H1 (cell line): Measurements from ENCODE around the gene TPD52L2. TPM values are rescaled to one million over a fixed set of nuclear protein-coding genes. Genes with fewer than 3 reads are reported as not detected.

Experiments used
- CTCF ChIA-PET: fragments of 300-600 bp; sonication (Branson Sonifier 250); formaldehyde crosslinking; loops from one replicate; lab custom pipeline; 2021; ENCODE audit not compliant: partially characterized antibody; lab: Charles Lee
- POLR2A ChIA-PET: fragments of 300-600 bp; sonication (Branson Sonifier 250); formaldehyde crosslinking; loops from one replicate; lab custom pipeline; 2021; ENCODE audit warnings: inconsistent platforms; ENCODE audit not compliant: partially characterized antibody; lab: Charles Lee
- DNase-seq, 2 experiments: peaks; one replicate each; pipeline versions ENCODE4 v3.0.0 to v3.0.0-alpha.2; 2010 to 2022; ENCODE audit warnings: low spot score in 2 of 2, low read depth in 1 of 2, mixed read lengths in 1 of 2
- FAIRE-seq: peaks from 2 replicates; lab custom pipeline; 2011; peaks lifted over from hg19 to GRCh38; lab: Jason Lieb, UNC
- H2AFZ ChIP-seq: 2 replicates; pipeline ENCODE4 v1.8.1; 2012; ENCODE audit warnings: low read length, inconsistent platforms
- H2AK5ac ChIP-seq: 2 replicates; pipeline ENCODE4 v1.6.1; 2013; ENCODE audit warnings: low read depth, low read length
- H2BK120ac ChIP-seq: replicated peaks from 2 replicates; pipeline ENCODE3; 2013; ENCODE audit warnings: low read depth, low read length, inconsistent platforms
- H2BK12ac ChIP-seq: 2 replicates; pipeline ENCODE4 v1.6.1; 2013; ENCODE audit warnings: low read depth, low read length
- H2BK15ac ChIP-seq: 2 replicates; pipeline ENCODE4 v1.6.1; 2013; ENCODE audit warnings: low read length
- H2BK20ac ChIP-seq: 2 replicates; pipeline ENCODE4 v1.6.1; 2013; ENCODE audit warnings: low read length
- H2BK5ac ChIP-seq: 2 replicates; pipeline ENCODE4 v1.6.1; 2013; ENCODE audit warnings: low read depth, low read length
- H3K14ac ChIP-seq: 2 replicates; pipeline ENCODE4 v1.6.1; 2013; ENCODE audit warnings: inconsistent platforms; ENCODE audit not compliant: insufficient read length
- H3K18ac ChIP-seq: 2 replicates; pipeline ENCODE4 v1.6.1; 2013; ENCODE audit warnings: low read length; ENCODE audit errors: extremely low read depth
- H3K23ac ChIP-seq: 2 replicates; pipeline ENCODE4 v1.6.1; 2013; ENCODE audit warnings: inconsistent platforms; ENCODE audit not compliant: insufficient read length
- H3K23me2 ChIP-seq: 2 replicates; pipeline ENCODE4 v1.6.1; 2013; ENCODE audit warnings: low read depth, low read length
- H3K27ac ChIP-seq: 2 replicates; pipeline ENCODE4 v1.6.1; 2011; ENCODE audit warnings: low read depth, low read length, inconsistent platforms
- H3K27me3 ChIP-seq, 4 experiments: replicated peaks in 1 of 4; 1 replicate in 1 of 4; 2 replicates in 3 of 4; pipeline versions ENCODE4 v1.6.1 to v1.8.1; 2011 to 2013; ENCODE audit warnings: low read length in 3 of 4, mild to moderate bottlenecking in 3 of 4, inconsistent platforms in 2 of 4, mixed read lengths in 2 of 4, moderate library complexity in 1 of 4; ENCODE audit not compliant: control insufficient read depth in 3 of 4, insufficient read depth in 3 of 4; ENCODE audit errors: extremely low read depth in 1 of 4
- H3K36me3 ChIP-seq, 4 experiments: 2 replicates each; pipeline versions ENCODE4 v1.6.1 to v1.8.1; 2011 to 2013; ENCODE audit warnings: mild to moderate bottlenecking in 4 of 4, low read length in 3 of 4, moderate library complexity in 2 of 4, control low read depth in 1 of 4, inconsistent platforms in 1 of 4; ENCODE audit not compliant: insufficient read depth in 4 of 4, control insufficient read depth in 2 of 4
- H3K4ac ChIP-seq: replicated peaks from 2 replicates; pipeline ENCODE3; 2013; ENCODE audit warnings: low read length, low read depth, mixed read lengths, inconsistent platforms; ENCODE audit not compliant: insufficient read length
- H3K4me1 ChIP-seq, 4 experiments: replicated peaks in 1 of 4; 1 replicate in 1 of 4; 2 replicates in 3 of 4; pipeline versions ENCODE4 v1.6.1 to v1.8.1; 2011 to 2013; ENCODE audit warnings: low read length in 3 of 4, inconsistent platforms in 2 of 4, mixed read lengths in 1 of 4; ENCODE audit not compliant: insufficient read depth in 4 of 4, control insufficient read depth in 3 of 4
- H3K4me2 ChIP-seq, 2 experiments: 2 replicates each; pipeline versions ENCODE4 v1.6.1 to v1.8.1; 2011 to 2013; ENCODE audit warnings: low read depth in 2 of 2, low read length in 2 of 2, control low read depth in 1 of 2, inconsistent platforms in 1 of 2, mild to moderate bottlenecking in 1 of 2; ENCODE audit not compliant: insufficient read depth in 1 of 2
- H3K4me3 ChIP-seq, 4 experiments: fragments of 200-600, 300-600 bp in 1 of 4; sonication (generic), shearing (Covaris generic), sonication (Bioruptor Twin) in 1 of 4; 2 replicates each; pipeline versions ENCODE4 v1.5.1 to v1.8.1; 2011 to 2016; ENCODE audit warnings: low read length in 4 of 4, low read depth in 3 of 4, control low read depth in 2 of 4, inconsistent platforms in 2 of 4, mild to moderate bottlenecking in 2 of 4, mixed read lengths in 1 of 4, moderate library complexity in 1 of 4; ENCODE audit not compliant: insufficient read depth in 2 of 4; ENCODE audit errors: extremely low read depth in 1 of 4
- H3K56ac ChIP-seq: replicated peaks from 2 replicates; pipeline ENCODE3; 2013; ENCODE audit warnings: low read depth, mild to moderate bottlenecking, mixed read lengths, low read length, inconsistent platforms; ENCODE audit not compliant: insufficient read length
- H3K79me1 ChIP-seq: 2 replicates; pipeline ENCODE4 v1.6.1; 2013; ENCODE audit warnings: low read depth, low read length, control low read depth
- H3K79me2 ChIP-seq, 2 experiments: 2 replicates each; pipeline versions ENCODE4 v1.6.1 to v1.8.1; 2012 to 2013; ENCODE audit warnings: low read length in 2 of 2, mild to moderate bottlenecking in 2 of 2, inconsistent platforms in 1 of 2; ENCODE audit not compliant: insufficient read depth in 2 of 2, control insufficient read depth in 1 of 2
- H3K9ac ChIP-seq, 4 experiments: replicated peaks in 1 of 4; 1 replicate in 1 of 4; 2 replicates in 3 of 4; pipeline versions ENCODE4 v1.6.1 to v1.8.1; 2011 to 2013; ENCODE audit warnings: low read depth in 3 of 4, low read length in 3 of 4, control low read depth in 2 of 4, mild to moderate bottlenecking in 2 of 4, moderate library complexity in 2 of 4, inconsistent platforms in 1 of 4; ENCODE audit errors: extremely low read depth in 1 of 4
- H3K9me3 ChIP-seq, 2 experiments: 2 replicates each; pipeline versions ENCODE4 v1.6.1 to v1.8.1; 2012 to 2013; ENCODE audit warnings: mild to moderate bottlenecking in 2 of 2, moderate library complexity in 2 of 2, control low read depth in 1 of 2, inconsistent platforms in 1 of 2, low read depth in 1 of 2, low read length in 1 of 2, mixed read lengths in 1 of 2; ENCODE audit not compliant: insufficient read depth in 2 of 2
- H4K20me1 ChIP-seq, 2 experiments: replicated peaks in 1 of 2; 2 replicates each; pipeline versions ENCODE3 to v1.8.1; 2011 to 2013; ENCODE audit warnings: inconsistent platforms in 2 of 2, low read length in 2 of 2, mild to moderate bottlenecking in 1 of 2; ENCODE audit not compliant: insufficient read depth in 2 of 2, control insufficient read depth in 1 of 2
- H4K5ac ChIP-seq: 2 replicates; pipeline ENCODE4 v1.6.1; 2013; ENCODE audit warnings: low read length, low read depth, mixed read lengths, inconsistent platforms; ENCODE audit not compliant: insufficient read length
- H4K8ac ChIP-seq: 2 replicates; pipeline ENCODE4 v1.8.0; 2013; ENCODE audit warnings: mild to moderate bottlenecking, moderate library complexity, low read length, inconsistent platforms; ENCODE audit not compliant: insufficient read depth; ENCODE audit errors: extremely low read depth
- H4K91ac ChIP-seq: replicated peaks from 2 replicates; pipeline ENCODE3; 2013; ENCODE audit warnings: low read length, mixed read lengths, inconsistent platforms; ENCODE audit not compliant: insufficient read length
- ASH2L ChIP-seq: fragments of 200-600, 300-600 bp; sonication (generic); IDR thresholded peaks from one replicate; pipeline ENCODE4 v1.7.1; 2017; ENCODE audit warnings: low read length
- WGBS, 2 experiments: shearing (Covaris generic) in 1 of 2; methylation state at CpG; one replicate each; pipeline versions ENCODE4 v1.1.6 to v1.1.7; 2013 to 2015; ENCODE audit warnings: low lambda C conversion rate in 2 of 2, mixed read lengths in 2 of 2, inconsistent platforms in 1 of 2, low coverage in 1 of 2, missing lambda C conversion rate in 1 of 2; ENCODE audit not compliant: insufficient replicate concordance in 2 of 2, insufficient coverage in 1 of 2, insufficient read length in 1 of 2; ENCODE audit errors: extremely low coverage in 1 of 2, missing lambda C conversion rate in 1 of 2; 5-methylcytosine and 5-hydroxymethylcytosine counted together
- polyA plus RNA-seq, 7 experiments: library from polyadenylated mRNA; depleted of rRNA in 3 of 7; stranded (reverse) in 5 of 7; unstranded in 2 of 7; fragments of >200 nt in 5 of 7; fragments of 200-250 nt in 2 of 7; gene quantifications; 1 replicate in 5 of 7; 2 replicates in 1 of 7; 4 replicates in 1 of 7; pipeline versions ENCODE4 v1.2.1 to v1.2.3, GENCODE V29; 2011 to 2013; ENCODE audit warnings: missing spikeins in 2 of 7, mixed read lengths in 2 of 7
- total RNA-seq: library from RNA; stranded (reverse); fragmentation: NEBNext Ultra II Directional; extraction: Animal tissue kit (Norgen Biotek cat#: 25700); gene quantifications from 2 replicates; pipeline ENCODE4 v1.2.1, GENCODE V29; 2021

TPD52L2 gene
- total and polyA plus RNA-seq, 2 of the 8 experiments (the other 6 are each of a cell fraction or from before 2014, with no cell fraction given), result 77.1 to 80.2 TPM

DNA sequence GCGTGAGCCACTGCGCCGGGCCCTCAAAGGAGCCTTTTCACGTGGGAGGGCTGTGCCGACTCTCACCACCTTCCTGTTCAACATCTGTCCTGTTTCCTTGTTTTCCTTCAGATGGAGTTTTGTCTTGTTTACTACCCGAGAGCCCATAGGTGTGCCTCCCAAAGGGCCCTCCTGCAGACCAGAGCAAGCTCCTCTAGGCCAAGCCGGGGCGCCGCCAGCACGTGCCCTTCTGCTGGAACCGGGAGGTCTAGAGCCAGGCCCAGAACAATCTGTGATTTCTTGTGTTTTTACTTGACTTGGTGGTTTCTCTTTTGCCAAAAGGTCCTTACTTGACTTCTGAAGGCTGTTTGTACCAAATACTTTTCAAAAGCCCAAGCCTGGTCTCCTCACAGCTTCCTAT, 21.9 kb downstream of the TPD52L2 start:
- no peak overlapping the region for H2BK20ac ChIP-seq
- H2BK120ac ChIP-seq, result no peak overlapping the region
- H2BK12ac ChIP-seq, result no peak overlapping the region
- H3K4me1 ChIP-seq, result no peaks in the 10 kb centered on the region
- no peak overlapping the region for H4K8ac ChIP-seq
- no peak overlapping the region for H4K91ac ChIP-seq
- no peak overlapping the region for H2BK15ac ChIP-seq
- peaks cover 21% of the 10 kb centered on the region for H3K79me1 ChIP-seq
- 97% methylated on average over 11 of the region's 11 CpGs; no CpG with 5 or more reads in 1 of the 2 experiments for WGBS, 2 experiments
- ChIA-PET POLR2A (interaction anchor here (0.6 to 2.0 kb wide), 3 partner anchors 12 to 178 kb away, joined by 3 to 7 read pairs (median 4); no protein-coding TSS in a partner anchor), CTCF (interaction anchor here (0.7 to 0.9 kb wide), 3 partner anchors 30 to 86 kb away, joined by 3 read pairs; no protein-coding TSS in a partner anchor)
- peaks cover 12 to 45% (median 22%) of the 10 kb centered on the region in 4 experiments for H3K36me3 ChIP-seq
- H2AK5ac ChIP-seq, result no peak overlapping the region
- no peak overlapping the region for H3K4me3 ChIP-seq
- H3K18ac ChIP-seq, result no peak overlapping the region
- H3K9me3 ChIP-seq, result no peaks in the 10 kb centered on the region
- no peak overlapping the region for H4K5ac ChIP-seq
- H3K14ac ChIP-seq, result no peak overlapping the region
- H3K56ac ChIP-seq, result no peak overlapping the region
- H3K79me2 ChIP-seq, result peaks cover 0 to 2% of the 10 kb centered on the region in 2 experiments; a peak in 1 of 4 replicates
- H2AFZ ChIP-seq, result no peak overlapping the region
- FAIRE-seq (no peak), DNase-seq (no peak)
- H3K23ac ChIP-seq, result no peak overlapping the region
- H3K4ac ChIP-seq, result no peak overlapping the region
- no peak overlapping the region for H3K4me2 ChIP-seq
- no peak overlapping the region for H3K9ac ChIP-seq
- H3K27me3 ChIP-seq, result no peaks in the 10 kb centered on the region
- no peak overlapping the region for H2BK5ac ChIP-seq
- no peak overlapping the region for H3K27ac ChIP-seq
- H4K20me1 ChIP-seq, result peaks cover 14 to 26% of the 10 kb centered on the region in 2 experiments
- H3K23me2 ChIP-seq, result no peaks in the 10 kb centered on the region
- TF ChIP-seq ASH2L, result no peak
